WERI-Rb-1 (cell line): ENCODE data around the gene ZNF385C.

ENCODE experiments used
- DNase-seq: peaks from one replicate; pipeline ENCODE4 v3.0.0-alpha.2; 2020
- H3K27ac ChIP-seq: fragments of 250-450 bp; sonication (Bioruptor Pico); 2 replicates; pipeline ENCODE4 v1.5.1; 2020; ENCODE audit warnings: mild to moderate bottlenecking, moderate library complexity
- H3K27me3 ChIP-seq: fragments of 250-450 bp; sonication (Bioruptor Pico); 2 replicates; pipeline ENCODE4 v1.5.1; 2021; ENCODE audit warnings: mild to moderate bottlenecking, low read depth, moderate library complexity; ENCODE audit not compliant: insufficient read depth, severe bottlenecking
- H3K36me3 ChIP-seq: fragments of 250-450 bp; sonication (Bioruptor Pico); 2 replicates; pipeline ENCODE4 v1.5.1; 2020; ENCODE audit warnings: mild to moderate bottlenecking, moderate library complexity
- H3K4me3 ChIP-seq: 2 replicates; pipeline ENCODE4 v1.5.1; 2011; ENCODE audit warnings: low read depth, mild to moderate bottlenecking, control low read depth, low read length
- H3K9me3 ChIP-seq: fragments of 250-450 bp; sonication (Bioruptor Pico); 2 replicates; pipeline ENCODE4 v1.5.1; 2021; ENCODE audit warnings: mild to moderate bottlenecking, moderate library complexity; ENCODE audit not compliant: severe bottlenecking
- CTCF ChIP-seq: IDR thresholded peaks from 2 replicates; pipeline ENCODE4 v1.5.1; 2011; ENCODE audit warnings: low read depth, mild to moderate bottlenecking, control low read depth, inconsistent platforms, low read length

Gene ZNF385C

GRCh38 chr17:42000413-42001133, 97.7 kb downstream of the ZNF385C start:
- H3K27ac ChIP-seq, result no peak overlapping the region
- no peak overlapping the region for H3K4me3 ChIP-seq
- no peaks in the 10 kb centered on the region for H3K27me3 ChIP-seq
- peaks cover 92% of the 10 kb centered on the region for H3K36me3 ChIP-seq
- no peaks in the 10 kb centered on the region for H3K9me3 ChIP-seq
- TF ChIP-seq CTCF, result no peak
- no peak for DNase-seq

- no peak for DNase-seq
- no peak for TF ChIP-seq CTCF
- no peak overlapping the region for H3K27ac ChIP-seq
- no peak overlapping the region for H3K4me3 ChIP-seq
- H3K9me3 ChIP-seq, result no peaks in the 10 kb centered on the region
- H3K36me3 ChIP-seq, result peaks cover 99% of the 10 kb centered on the region
- no peaks in the 10 kb centered on the region for H3K27me3 ChIP-seq
Observed at GRCh38 chr17:41998497-41998896, 99.8 kb downstream of the ZNF385C start.

GRCh38 chr17:41996855-41997164, 101.5 kb downstream of the ZNF385C start:
- no peak overlapping the region for H3K4me3 ChIP-seq
- DNase-seq, result no peak
- H3K27ac ChIP-seq, result no peak overlapping the region
- no peak for TF ChIP-seq CTCF
- no peaks in the 10 kb centered on the region for H3K27me3 ChIP-seq
- H3K36me3 ChIP-seq, result peaks cover 99% of the 10 kb centered on the region
- no peaks in the 10 kb centered on the region for H3K9me3 ChIP-seq

GRCh38 chr17:41992576-41992975, 105.7 kb downstream of the ZNF385C start:
- TF ChIP-seq CTCF, result no peak
- Histone ChIP-seq H3K27me3 (no peaks in the 10 kb centered on the region), H3K9me3 (no peaks in the 10 kb centered on the region), H3K27ac (no peak overlapping the region), H3K4me3 (no peak overlapping the region), H3K36me3 (peaks cover 100% of the 10 kb centered on the region)
- DNase-seq, result no peak

- no peaks in the 10 kb centered on the region for H3K9me3 ChIP-seq
- no peak overlapping the region for H3K4me3 ChIP-seq
- H3K27me3 ChIP-seq, result no peaks in the 10 kb centered on the region
- no peak for TF ChIP-seq CTCF
- no peak overlapping the region for H3K27ac ChIP-seq
- H3K36me3 ChIP-seq, result peaks cover 99% of the 10 kb centered on the region
- DNase-seq, result no peak
Observed at GRCh38 chr17:41989702-41990419, 108.4 kb downstream of the ZNF385C start.

- Histone ChIP-seq H3K27ac (no peak overlapping the region; the same call in 1 of the 2 replicates), H3K27me3 (no peaks in the 10 kb centered on the region), H3K9me3 (no peaks in the 10 kb centered on the region), H3K36me3 (peaks cover 93% of the 10 kb centered on the region), H3K4me3 (no peak overlapping the region)
- no peak for DNase-seq
- TF ChIP-seq CTCF, result no peak
Observed at GRCh38 chr17:41988418-41988817, 109.9 kb downstream of the ZNF385C start.
